ENCODE data around the gene PRDM16. TPM values are rescaled to one million over a fixed set of nuclear protein-coding genes. Genes with fewer than 3 reads are reported as not detected.

The PRDM16 gene
- total and polyA plus RNA-seq, 2 of the 13 experiments (the other 11 are each of a cell fraction or from before 2014, with no cell fraction given) = 0.15 to 0.81 TPM

GRCh38 chr1:3292868-3293562, 224.0 kb downstream of the PRDM16 start (continued):
- TF ChIP-seq ZNF407 (CRISPR knock-in tag; IDR thresholded peaks at IDR 0.05; ENCODE audit: not compliant biosample characterization) (no peak), NR3C1 (CRISPR knock-in tag; IDR thresholded peaks at IDR 0.05) (no peak), ZNF570 (CRISPR knock-in tag; IDR thresholded peaks at IDR 0.05; ENCODE audit: borderline replicate concordance) (no peak), ZNF740 (CRISPR knock-in tag; IDR thresholded peaks at IDR 0.05) (no peak), ZNF30 (CRISPR knock-in tag; IDR thresholded peaks at IDR 0.05) (no peak), PPARG (CRISPR knock-in tag; conservative IDR thresholded peaks at IDR 0.05) (peak; percentile 96), GMEB1 (CRISPR knock-in tag; IDR thresholded peaks at IDR 0.05; ENCODE audit: borderline replicate concordance) (peak; percentile 27; the same call in 1 of the 2 replicates), BRD4 (CRISPR knock-in tag; IDR thresholded peaks at IDR 0.05) (no peak), GZF1 (CRISPR knock-in tag; IDR thresholded peaks at IDR 0.05) (0 out of 2 replicates have a peak, but pooled peaks have one; percentile 41), ZNF564 (CRISPR knock-in tag; IDR thresholded peaks at IDR 0.05) (no peak), ZNF225 (CRISPR knock-in tag; IDR thresholded peaks at IDR 0.05) (no peak), RBAK (CRISPR knock-in tag; IDR thresholded peaks at IDR 0.05) (no peak), ZNF20 (CRISPR knock-in tag; IDR thresholded peaks at IDR 0.05) (no peak), TCF7L2 (IDR thresholded peaks at IDR 0.05; ENCODE audit: low read depth, low read length) (no peak), PITX1 (CRISPR knock-in tag; IDR thresholded peaks at IDR 0.05) (no peak)
- TF ChIP-seq, protein P1, sequence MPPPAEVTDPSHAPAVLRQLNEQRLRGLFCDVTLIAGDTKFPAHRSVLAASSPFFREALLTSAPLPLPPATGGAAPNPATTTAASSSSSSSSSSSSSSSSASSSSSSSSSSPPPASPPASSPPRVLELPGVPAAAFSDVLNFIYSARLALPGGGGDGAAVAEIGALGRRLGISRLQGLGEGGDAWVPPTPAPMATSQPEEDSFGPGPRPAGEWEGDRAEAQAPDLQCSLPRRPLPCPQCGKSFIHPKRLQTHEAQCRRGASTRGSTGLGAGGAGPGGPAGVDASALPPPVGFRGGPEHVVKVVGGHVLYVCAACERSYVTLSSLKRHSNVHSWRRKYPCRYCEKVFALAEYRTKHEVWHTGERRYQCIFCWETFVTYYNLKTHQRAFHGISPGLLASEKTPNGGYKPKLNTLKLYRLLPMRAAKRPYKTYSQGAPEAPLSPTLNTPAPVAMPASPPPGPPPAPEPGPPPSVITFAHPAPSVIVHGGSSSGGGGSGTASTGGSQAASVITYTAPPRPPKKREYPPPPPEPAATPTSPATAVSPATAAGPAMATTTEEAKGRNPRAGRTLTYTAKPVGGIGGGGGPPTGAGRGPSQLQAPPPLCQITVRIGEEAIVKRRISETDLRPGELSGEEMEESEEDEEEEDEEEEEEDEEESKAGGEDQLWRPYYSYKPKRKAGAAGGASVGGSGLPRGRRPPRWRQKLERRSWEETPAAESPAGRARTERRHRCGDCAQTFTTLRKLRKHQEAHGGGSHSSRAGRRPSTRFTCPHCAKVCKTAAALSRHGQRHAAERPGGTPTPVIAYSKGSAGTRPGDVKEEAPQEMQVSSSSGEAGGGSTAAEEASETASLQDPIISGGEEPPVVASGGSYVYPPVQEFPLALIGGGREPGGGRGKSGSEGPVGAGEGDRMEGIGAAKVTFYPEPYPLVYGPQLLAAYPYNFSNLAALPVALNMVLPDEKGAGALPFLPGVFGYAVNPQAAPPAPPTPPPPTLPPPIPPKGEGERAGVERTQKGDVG (CRISPR knock-in tag; IDR thresholded peaks at IDR 0.05; ENCODE audit: borderline replicate concordance) = no peak
